ENCODE results near the gene LATS2.

DNA sequence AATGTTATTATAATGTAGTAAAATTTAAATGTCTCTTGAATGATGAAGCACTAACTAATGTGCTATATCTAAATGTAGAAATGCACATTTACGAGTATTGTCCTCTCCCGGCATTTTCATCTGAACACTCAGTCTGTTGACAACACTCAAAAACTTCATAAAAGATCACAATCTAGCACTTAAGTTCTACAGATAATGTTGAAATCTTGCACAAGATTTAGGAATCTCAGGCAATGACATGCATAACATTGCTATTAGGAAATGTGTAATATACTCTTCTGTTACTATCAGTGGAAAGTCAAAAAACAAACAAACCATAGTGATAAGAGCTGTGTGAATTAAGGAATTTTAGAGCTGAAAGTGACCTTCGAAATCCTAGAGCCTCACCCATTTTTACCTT lies 121.3 kb downstream of the LATS2 start:
- TF ChIP-seq CTCF (IDR thresholded peaks at IDR 0.05; ENCODE audit: control extremely low read depth in 1 of 3, insufficient read depth in 1 of 3, low read depth in 1 of 3, low read length in 3 of 3) (no peak), EZH2 (IDR thresholded peaks at IDR 0.05; ENCODE audit: low read depth, low read length, severe bottlenecking) (no peak)
